ENCODE data around the gene PER3. TPM values are rescaled to one million over a fixed set of nuclear protein-coding genes. Genes with fewer than 3 reads are reported as not detected.

Gene PER3
- total RNA-seq, 1 experiment from 2014 or later = 5.8 TPM

- Histone ChIP-seq H3K4me1 (ENCODE audit: control insufficient read depth in 1 of 2, insufficient read depth in 2 of 2, low read length in 2 of 2) (peaks cover 0 to 5% of the 10 kb centered on the region in 2 experiments; a peak in 3 of 4 replicates), H3K4me3 (replicated peaks in 1 of 2; ENCODE audit: low read depth in 1 of 2, low read length in 2 of 2) (no peak overlapping the region), H3K27ac (ENCODE audit: low read depth, low read length) (no peak overlapping the region), H3K9me2 (ENCODE audit: insufficient read depth) (no peaks in the 10 kb centered on the region), H3K27me3 (ENCODE audit: insufficient read depth, low read length) (no peaks in the 10 kb centered on the region), H3K36me3 (ENCODE audit: control insufficient read depth in 1 of 2, insufficient read depth in 2 of 2, low read length in 2 of 2) (peaks cover 11 to 26% of the 10 kb centered on the region in 2 experiments; a peak in 3 of 4 replicates), H2AFZ (ENCODE audit: low read depth, low read length, poor library complexity, severe bottlenecking) (no peak overlapping the region), H3K9ac (ENCODE audit: low read length) (no peak overlapping the region), H4K20me1 (ENCODE audit: insufficient read depth) (no peaks in the 10 kb centered on the region), H3K4me2 (ENCODE audit: low read length) (no peak overlapping the region), H3K9me3 (ENCODE audit: control insufficient read depth in 1 of 2, insufficient read depth in 1 of 2, low read depth in 1 of 2, low read length in 2 of 2) (no peaks in the 10 kb centered on the region), H3K79me2 (ENCODE audit: insufficient read depth, low read length) (peaks cover 31% of the 10 kb centered on the region)
- RAD21 ChIA-PET (ENCODE audit: low non-redundant PET in 1 of 2, low total read pairs in 2 of 2, uncharacterized antibody in 2 of 2, unreplicated experiment in 2 of 2) = no interaction called here
- TF ChIP-seq POLR2A (IDR thresholded peaks at IDR 0.05; ENCODE audit: borderline replicate concordance, extremely low read depth, insufficient read depth, insufficient read length) (no peak), POLR2AphosphoS5 (IDR thresholded peaks at IDR 0.05; ENCODE audit: low read depth, low read length) (no peak), EGR1 (IDR thresholded peaks at IDR 0.05; ENCODE audit: low read depth) (no peak), EZH2 (IDR thresholded peaks at IDR 0.05) (no peak), CBX3 (IDR thresholded peaks at IDR 0.05; ENCODE audit: low read depth) (no peak), REST (IDR thresholded peaks at IDR 0.05; ENCODE audit: low read depth) (no peak), MAX (IDR thresholded peaks at IDR 0.05) (no peak), SP1 (IDR thresholded peaks at IDR 0.05; ENCODE audit: low read depth) (no peak), ZBTB33 (IDR thresholded peaks at IDR 0.05; ENCODE audit: extremely low read depth, insufficient replicate concordance, low read length) (no peak), ZNF274 (IDR thresholded peaks at IDR 0.05; ENCODE audit: low read depth, low read length) (no peak), CEBPB (IDR thresholded peaks at IDR 0.05; ENCODE audit: low read depth) (no peak), SRF (IDR thresholded peaks at IDR 0.05; ENCODE audit: low read depth) (no peak), ELF1 (IDR thresholded peaks at IDR 0.05; ENCODE audit: borderline replicate concordance, low read depth) (no peak)
- TF ChIP-seq, protein P1, sequence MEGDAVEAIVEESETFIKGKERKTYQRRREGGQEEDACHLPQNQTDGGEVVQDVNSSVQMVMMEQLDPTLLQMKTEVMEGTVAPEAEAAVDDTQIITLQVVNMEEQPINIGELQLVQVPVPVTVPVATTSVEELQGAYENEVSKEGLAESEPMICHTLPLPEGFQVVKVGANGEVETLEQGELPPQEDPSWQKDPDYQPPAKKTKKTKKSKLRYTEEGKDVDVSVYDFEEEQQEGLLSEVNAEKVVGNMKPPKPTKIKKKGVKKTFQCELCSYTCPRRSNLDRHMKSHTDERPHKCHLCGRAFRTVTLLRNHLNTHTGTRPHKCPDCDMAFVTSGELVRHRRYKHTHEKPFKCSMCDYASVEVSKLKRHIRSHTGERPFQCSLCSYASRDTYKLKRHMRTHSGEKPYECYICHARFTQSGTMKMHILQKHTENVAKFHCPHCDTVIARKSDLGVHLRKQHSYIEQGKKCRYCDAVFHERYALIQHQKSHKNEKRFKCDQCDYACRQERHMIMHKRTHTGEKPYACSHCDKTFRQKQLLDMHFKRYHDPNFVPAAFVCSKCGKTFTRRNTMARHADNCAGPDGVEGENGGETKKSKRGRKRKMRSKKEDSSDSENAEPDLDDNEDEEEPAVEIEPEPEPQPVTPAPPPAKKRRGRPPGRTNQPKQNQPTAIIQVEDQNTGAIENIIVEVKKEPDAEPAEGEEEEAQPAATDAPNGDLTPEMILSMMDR (IDR thresholded peaks at IDR 0.05 in 2 of 3, conservative IDR thresholded peaks at IDR 0.05 in 1 of 3; ENCODE audit: borderline replicate concordance in 1 of 3, insufficient read depth in 1 of 3, low read depth in 2 of 3, low read length in 2 of 3) = no peak
- no TSS peak for BruUV-seq (replicated peaks)
- POLR2A ChIA-PET = no interaction called here
- intact Hi-C loops (cut with micrococcal nuclease) = no loop called here
- CTCF ChIA-PET = no interaction called here
- no peak for DNase-seq (ENCODE audit: low read depth, low spot score)
- no peak for ATAC-seq
Measured at GRCh38 chr1:7778133-7778628, 5.9 kb upstream of the PER3 start.

Data from HCT116 (cell line).